Transverse colon (tissue), 4 donors: ENCODE data around the gene MIEF1. TPM values are rescaled to one million over a fixed set of nuclear protein-coding genes. Genes with fewer than 3 reads are reported as not detected.

Experiments
- DNase-seq: peaks from one replicate; pipeline ENCODE4 v3.0.0-alpha.2; 2019
- H3K27ac ChIP-seq, 4 donors: fragments of 200-600 bp; sonication (generic); 2 replicates each; pipeline ENCODE4 v1.5.1; 2016 to 2018; ENCODE audit warnings: inconsistent platforms in 4 of 4
- H3K27me3 ChIP-seq: fragments of 200-600 bp; sonication (generic); 2 replicates; pipeline ENCODE4 v1.5.1; 2017; ENCODE audit warnings: inconsistent platforms
- H3K36me3 ChIP-seq, 4 donors: fragments of 200-600 bp; sonication (generic); 2 replicates each; pipeline ENCODE4 v1.5.1; 2017 to 2019; ENCODE audit warnings: inconsistent platforms in 4 of 4
- H3K4me1 ChIP-seq, 4 donors: fragments of 200-600 bp; sonication (generic); 2 replicates each; pipeline ENCODE4 v1.5.1; 2017 to 2020; ENCODE audit warnings: inconsistent platforms in 4 of 4
- H3K4me3 ChIP-seq, 4 donors: fragments of 200-600 bp; sonication (generic); 1 replicate in 1 of 4; 2 replicates in 3 of 4; pipeline versions ENCODE4 v1.5.1 to v1.6.1; 2017 to 2019; ENCODE audit warnings: inconsistent platforms in 4 of 4
- H3K9me3 ChIP-seq, 2 donors: fragments of 200-600 bp; sonication (generic); 2 replicates each; pipeline ENCODE4 v1.5.1; 2017 to 2019; ENCODE audit warnings: inconsistent platforms in 2 of 2
- CTCF ChIP-seq, 5 experiments: fragments of 200-600 bp in 3 of 5; fragments of 450-650 bp in 2 of 5; sonication (generic) in 3 of 5; IDR thresholded peaks; 1 replicate in 2 of 5; 2 replicates in 3 of 5; pipeline ENCODE4 v1.5.1; 2016 to 2017; ENCODE audit warnings: antibody characterized with exemption in 5 of 5, inconsistent platforms in 3 of 5, mild to moderate bottlenecking in 2 of 5, moderate library complexity in 1 of 5
- EP300 ChIP-seq: sonication (generic); formaldehyde crosslinking; IDR thresholded peaks from one replicate; pipeline ENCODE4 v1.6.1; 2017; ENCODE audit warnings: antibody characterized with exemption, low read depth
- POLR2A ChIP-seq: fragments of 450-650 bp; IDR thresholded peaks from one replicate; pipeline ENCODE4 v1.6.1; 2016; ENCODE audit warnings: antibody characterized with exemption, mild to moderate bottlenecking, moderate library complexity
- POLR2AphosphoS5 ChIP-seq, 3 donors: sonication (generic); formaldehyde crosslinking; IDR thresholded peaks; one replicate each; pipeline ENCODE4 v1.6.1; 2016; ENCODE audit warnings: antibody characterized with exemption in 3 of 3
- WGBS, 2 donors: methylation state at CpG; one replicate each; pipeline ENCODE4 v1.1.5; 2018; ENCODE audit warnings: low coverage in 1 of 2; 5-methylcytosine and 5-hydroxymethylcytosine counted together
- in situ Hi-C, 4 donors: fragments of 200-750 bp; cut with MboI; loops; one replicate each; pipeline versions ENCODE4 v1.15.0 to v1.15.1; 2017; ENCODE audit warnings: low sequenced_read_pairs in 3 of 4, low pct_ligation_motif_present in 1 of 4, low pct_unique_long_range_greater_than_20kb in 1 of 4
- intact Hi-C: fragments of 100-400 bp; cut with DNase I; formaldehyde crosslinking; loops from one replicate; pipeline ENCODE4 v1.15.1; 2023; ENCODE audit warnings: low total_unique reads
- total RNA-seq, 4 donors: library from RNA; depleted of rRNA; stranded (reverse); fragments of >200 nt; gene quantifications; one replicate each; pipeline ENCODE4 v1.1.0, GENCODE V29; 2016

MIEF1 gene
- total RNA-seq, 4 donors from 2014 or later = 11.5 to 31.0 (median 25.6) TPM

GRCh38 chr22:39466228-39467006, 35.7 kb upstream of the MIEF1 start:
- Histone ChIP-seq H3K9me3 (no peaks in the 10 kb centered on the region), H3K27me3 (no peaks in the 10 kb centered on the region), H3K27ac (peak overlapping the region; percentile 52 to 61 (median 57)), H3K36me3 (no peaks in the 10 kb centered on the region), H3K4me3 (no peak overlapping the region), H3K4me1 (peaks cover 0 to 38% (median 16%) of the 10 kb centered on the region in 4 donors)
- in situ Hi-C loops = no loop called here
- WGBS, 2 donors = 32 to 75% methylated on average over 3 to 21 of the region's 21 CpGs
- intact Hi-C loops = no loop called here
- no peak for DNase-seq
- no peak for TF ChIP-seq POLR2AphosphoS5 (IDR thresholded peaks at IDR 0.05)

- TF ChIP-seq CTCF (IDR thresholded peaks at IDR 0.05) = no peak
- WGBS, 2 donors = 77 to 81% methylated on average over 15 to 17 of the region's 17 CpGs
These were observed 34.6 kb upstream of the MIEF1 start for GRCh38 chr22:39467390-39467895.

GRCh38 chr22:39468487-39469325, 33.4 kb upstream of the MIEF1 start:
- Histone ChIP-seq H3K4me1 (peaks cover 13 to 55% (median 34%) of the 10 kb centered on the region in 4 donors), H3K4me3 (no peak overlapping the region), H3K27ac (peak overlapping the region in 1 of 4 donors; percentile 35), H3K27me3 (no peaks in the 10 kb centered on the region), H3K9me3 (no peaks in the 10 kb centered on the region), H3K36me3 (no peaks in the 10 kb centered on the region)
- in situ Hi-C loops = no loop called here
- TF ChIP-seq POLR2AphosphoS5 (IDR thresholded peaks at IDR 0.05) (no peak), CTCF (IDR thresholded peaks at IDR 0.05) (no peak), EP300 (no peak), POLR2A (no peak)
- intact Hi-C loops = no loop called here
- no peak for DNase-seq
- 50 to 81% methylated on average over 2 to 18 of the region's 18 CpGs for WGBS, 2 donors

More at GRCh38 chr22:39467390-39467895, 34.6 kb upstream of the MIEF1 start:
- intact Hi-C loops (no loop called here), in situ Hi-C loops (no loop called here)
- no peak for DNase-seq
- H3K9me3 ChIP-seq = no peaks in the 10 kb centered on the region
- H3K27me3 ChIP-seq = no peaks in the 10 kb centered on the region
- peak overlapping the region; percentile 15 to 61 (median 57) for H3K27ac ChIP-seq
- H3K36me3 ChIP-seq = no peaks in the 10 kb centered on the region
- H3K4me3 ChIP-seq = no peak overlapping the region
- peaks cover 5 to 44% (median 26%) of the 10 kb centered on the region in 4 donors for H3K4me1 ChIP-seq

GRCh38 chr22:39469326-39469680, 32.8 kb upstream of the MIEF1 start:
- in situ Hi-C loops (no loop called here), intact Hi-C loops (no loop called here)
- DNase-seq = no peak
- Histone ChIP-seq H3K4me3 (no peak overlapping the region), H3K27me3 (no peaks in the 10 kb centered on the region), H3K9me3 (no peaks in the 10 kb centered on the region), H3K27ac (peak overlapping the region in 1 of 4 donors; percentile 6), H3K36me3 (no peaks in the 10 kb centered on the region), H3K4me1 (peaks cover 14 to 61% (median 40%) of the 10 kb centered on the region in 4 donors)
- WGBS, 2 donors = 55% methylated on average over 6 of the region's 6 CpGs; no CpG with 5 or more reads in 1 of the 2 donors
- TF ChIP-seq POLR2AphosphoS5 (IDR thresholded peaks at IDR 0.05) (no peak), CTCF (IDR thresholded peaks at IDR 0.05) (no peak), EP300 (no peak), POLR2A (no peak)
